Measurements from ENCODE around the gene ANO7. TPM values are rescaled to one million over a fixed set of nuclear protein-coding genes. Genes with fewer than 3 reads are reported as not detected.

Gene ANO7
- total and polyA plus RNA-seq, 2 of the 13 experiments (the other 11 are each of a cell fraction or from before 2014, with no cell fraction given), result 4.1 to 4.9 TPM

- TF ChIP-seq ATF7 (IDR thresholded peaks at IDR 0.05) (no peak), ATF7 (CRISPR knock-in tag; IDR thresholded peaks at IDR 0.05) (no peak), PPARG (CRISPR knock-in tag; conservative IDR thresholded peaks at IDR 0.05) (no peak; the same call in 1 of the 2 replicates), ZNF121 (CRISPR knock-in tag; IDR thresholded peaks at IDR 0.05) (0 out of 2 replicates have a peak, but pooled peaks have one; percentile 5), SAP130 (CRISPR knock-in tag; IDR thresholded peaks at IDR 0.05; ENCODE audit: low read depth) (peak; percentile 77), SMARCE1 (IDR thresholded peaks at IDR 0.05; ENCODE audit: borderline replicate concordance) (no peak), CHCHD3 (CRISPR knock-in tag; IDR thresholded peaks at IDR 0.05) (no peak), MLLT10 (CRISPR knock-in tag; IDR thresholded peaks at IDR 0.05) (no peak), SNAI1 (CRISPR knock-in tag; IDR thresholded peaks at IDR 0.05; ENCODE audit: borderline replicate concordance) (no peak), GFI1 (CRISPR knock-in tag; IDR thresholded peaks at IDR 0.05; ENCODE audit: borderline replicate concordance) (0 out of 2 replicates have a peak, but pooled peaks have one; percentile 46), ZBTB2 (CRISPR knock-in tag; IDR thresholded peaks at IDR 0.05; ENCODE audit: low read depth) (no peak), AGO1 (IDR thresholded peaks at IDR 0.05; ENCODE audit: low read depth, low read length, poor library complexity, severe bottlenecking) (peak; percentile 92), ZNF501 (CRISPR knock-in tag; IDR thresholded peaks at IDR 0.05) (0 out of 2 replicates have a peak, but pooled peaks have one; percentile 71), ZSCAN9 (CRISPR knock-in tag; IDR thresholded peaks at IDR 0.05; ENCODE audit: borderline replicate concordance) (no peak; the same call in 1 of the 2 replicates)
- TF ChIP-seq, protein P1, sequence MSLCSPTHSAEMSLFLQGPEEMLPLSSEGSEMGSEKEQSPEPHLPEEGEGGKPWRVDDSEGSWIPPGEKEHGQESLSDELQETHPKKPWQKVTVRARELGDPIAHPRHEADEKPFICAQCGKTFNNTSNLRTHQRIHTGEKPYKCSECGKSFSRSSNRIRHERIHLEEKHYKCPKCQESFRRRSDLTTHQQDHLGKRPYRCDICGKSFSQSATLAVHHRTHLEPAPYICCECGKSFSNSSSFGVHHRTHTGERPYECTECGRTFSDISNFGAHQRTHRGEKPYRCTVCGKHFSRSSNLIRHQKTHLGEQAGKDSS (CRISPR knock-in tag; IDR thresholded peaks at IDR 0.05; ENCODE audit: borderline replicate concordance, low read depth), result peak; percentile 77; the same call in 1 of the 2 replicates
- TF ChIP-seq, protein P2, sequence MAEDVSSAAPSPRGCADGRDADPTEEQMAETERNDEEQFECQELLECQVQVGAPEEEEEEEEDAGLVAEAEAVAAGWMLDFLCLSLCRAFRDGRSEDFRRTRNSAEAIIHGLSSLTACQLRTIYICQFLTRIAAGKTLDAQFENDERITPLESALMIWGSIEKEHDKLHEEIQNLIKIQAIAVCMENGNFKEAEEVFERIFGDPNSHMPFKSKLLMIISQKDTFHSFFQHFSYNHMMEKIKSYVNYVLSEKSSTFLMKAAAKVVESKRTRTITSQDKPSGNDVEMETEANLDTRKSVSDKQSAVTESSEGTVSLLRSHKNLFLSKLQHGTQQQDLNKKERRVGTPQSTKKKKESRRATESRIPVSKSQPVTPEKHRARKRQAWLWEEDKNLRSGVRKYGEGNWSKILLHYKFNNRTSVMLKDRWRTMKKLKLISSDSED (CRISPR knock-in tag; IDR thresholded peaks at IDR 0.05), result no peak
- TF ChIP-seq, protein P3, sequence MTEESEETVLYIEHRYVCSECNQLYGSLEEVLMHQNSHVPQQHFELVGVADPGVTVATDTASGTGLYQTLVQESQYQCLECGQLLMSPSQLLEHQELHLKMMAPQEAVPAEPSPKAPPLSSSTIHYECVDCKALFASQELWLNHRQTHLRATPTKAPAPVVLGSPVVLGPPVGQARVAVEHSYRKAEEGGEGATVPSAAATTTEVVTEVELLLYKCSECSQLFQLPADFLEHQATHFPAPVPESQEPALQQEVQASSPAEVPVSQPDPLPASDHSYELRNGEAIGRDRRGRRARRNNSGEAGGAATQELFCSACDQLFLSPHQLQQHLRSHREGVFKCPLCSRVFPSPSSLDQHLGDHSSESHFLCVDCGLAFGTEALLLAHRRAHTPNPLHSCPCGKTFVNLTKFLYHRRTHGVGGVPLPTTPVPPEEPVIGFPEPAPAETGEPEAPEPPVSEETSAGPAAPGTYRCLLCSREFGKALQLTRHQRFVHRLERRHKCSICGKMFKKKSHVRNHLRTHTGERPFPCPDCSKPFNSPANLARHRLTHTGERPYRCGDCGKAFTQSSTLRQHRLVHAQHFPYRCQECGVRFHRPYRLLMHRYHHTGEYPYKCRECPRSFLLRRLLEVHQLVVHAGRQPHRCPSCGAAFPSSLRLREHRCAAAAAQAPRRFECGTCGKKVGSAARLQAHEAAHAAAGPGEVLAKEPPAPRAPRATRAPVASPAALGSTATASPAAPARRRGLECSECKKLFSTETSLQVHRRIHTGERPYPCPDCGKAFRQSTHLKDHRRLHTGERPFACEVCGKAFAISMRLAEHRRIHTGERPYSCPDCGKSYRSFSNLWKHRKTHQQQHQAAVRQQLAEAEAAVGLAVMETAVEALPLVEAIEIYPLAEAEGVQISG (CRISPR knock-in tag; IDR thresholded peaks at IDR 0.05), result peak; percentile 80
- TF ChIP-seq, protein P4, sequence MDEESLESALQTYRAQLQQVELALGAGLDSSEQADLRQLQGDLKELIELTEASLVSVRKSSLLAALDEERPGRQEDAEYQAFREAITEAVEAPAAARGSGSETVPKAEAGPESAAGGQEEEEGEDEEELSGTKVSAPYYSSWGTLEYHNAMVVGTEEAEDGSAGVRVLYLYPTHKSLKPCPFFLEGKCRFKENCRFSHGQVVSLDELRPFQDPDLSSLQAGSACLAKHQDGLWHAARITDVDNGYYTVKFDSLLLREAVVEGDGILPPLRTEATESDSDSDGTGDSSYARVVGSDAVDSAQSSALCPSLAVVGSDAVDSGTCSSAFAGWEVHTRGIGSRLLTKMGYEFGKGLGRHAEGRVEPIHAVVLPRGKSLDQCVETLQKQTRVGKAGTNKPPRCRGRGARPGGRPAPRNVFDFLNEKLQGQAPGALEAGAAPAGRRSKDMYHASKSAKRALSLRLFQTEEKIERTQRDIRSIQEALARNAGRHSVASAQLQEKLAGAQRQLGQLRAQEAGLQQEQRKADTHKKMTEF (CRISPR knock-in tag; IDR thresholded peaks at IDR 0.05), result peak; percentile 78
- TF ChIP-seq, protein P5, sequence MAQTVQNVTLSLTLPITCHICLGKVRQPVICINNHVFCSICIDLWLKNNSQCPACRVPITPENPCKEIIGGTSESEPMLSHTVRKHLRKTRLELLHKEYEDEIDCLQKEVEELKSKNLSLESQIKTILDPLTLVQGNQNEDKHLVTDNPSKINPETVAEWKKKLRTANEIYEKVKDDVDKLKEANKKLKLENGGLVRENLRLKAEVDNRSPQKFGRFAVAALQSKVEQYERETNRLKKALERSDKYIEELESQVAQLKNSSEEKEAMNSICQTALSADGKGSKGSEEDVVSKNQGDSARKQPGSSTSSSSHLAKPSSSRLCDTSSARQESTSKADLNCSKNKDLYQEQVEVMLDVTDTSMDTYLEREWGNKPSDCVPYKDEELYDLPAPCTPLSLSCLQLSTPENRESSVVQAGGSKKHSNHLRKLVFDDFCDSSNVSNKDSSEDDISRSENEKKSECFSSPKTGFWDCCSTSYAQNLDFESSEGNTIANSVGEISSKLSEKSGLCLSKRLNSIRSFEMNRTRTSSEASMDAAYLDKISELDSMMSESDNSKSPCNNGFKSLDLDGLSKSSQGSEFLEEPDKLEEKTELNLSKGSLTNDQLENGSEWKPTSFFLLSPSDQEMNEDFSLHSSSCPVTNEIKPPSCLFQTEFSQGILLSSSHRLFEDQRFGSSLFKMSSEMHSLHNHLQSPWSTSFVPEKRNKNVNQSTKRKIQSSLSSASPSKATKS (CRISPR knock-in tag; IDR thresholded peaks at IDR 0.05), result no peak
Observed at GRCh38 chr2:241224018-241224850, 35.8 kb downstream of the ANO7 start (continued).
